Bronchial epithelial cell (primary cell): ENCODE data around the gene HOPX. TPM values are rescaled to one million over a fixed set of nuclear protein-coding genes. Genes with fewer than 3 reads are reported as not detected.

Source experiments
- DNase-seq: peaks from one replicate; pipeline ENCODE4 v3.0.0-alpha.2; 2010; ENCODE audit warnings: low read depth
- FAIRE-seq: peaks from 2 replicates; lab custom pipeline; 2011; peaks lifted over from hg19 to GRCh38; lab: Jason Lieb, UNC
- H3K27me3 ChIP-seq: 2 replicates; pipeline ENCODE4 v1.5.1; 2011; ENCODE audit warnings: low read length; ENCODE audit not compliant: control insufficient read depth, insufficient read depth
- H3K36me3 ChIP-seq: 2 replicates; pipeline ENCODE4 v1.5.1; 2011; ENCODE audit warnings: low read length; ENCODE audit not compliant: control insufficient read depth, insufficient read depth
- H3K4me3 ChIP-seq: 2 replicates; pipeline ENCODE4 v1.5.1; 2011; ENCODE audit warnings: mild to moderate bottlenecking, low read depth, low read length, control low read depth
- CTCF ChIP-seq: IDR thresholded peaks from 2 replicates; pipeline ENCODE4 v1.5.1; 2011; ENCODE audit warnings: mild to moderate bottlenecking, moderate library complexity, low read length, control low read depth, inconsistent platforms; ENCODE audit not compliant: insufficient read depth, severe bottlenecking
- total RNA-seq: library from RNA; depleted of rRNA; stranded (reverse); fragments of >200 nt; gene quantifications from 2 replicates; pipeline ENCODE4 v1.2.1, GENCODE V29; 2014

HOPX gene
- total RNA-seq, 1 donor from 2014 or later = 30.8 TPM

DNA sequence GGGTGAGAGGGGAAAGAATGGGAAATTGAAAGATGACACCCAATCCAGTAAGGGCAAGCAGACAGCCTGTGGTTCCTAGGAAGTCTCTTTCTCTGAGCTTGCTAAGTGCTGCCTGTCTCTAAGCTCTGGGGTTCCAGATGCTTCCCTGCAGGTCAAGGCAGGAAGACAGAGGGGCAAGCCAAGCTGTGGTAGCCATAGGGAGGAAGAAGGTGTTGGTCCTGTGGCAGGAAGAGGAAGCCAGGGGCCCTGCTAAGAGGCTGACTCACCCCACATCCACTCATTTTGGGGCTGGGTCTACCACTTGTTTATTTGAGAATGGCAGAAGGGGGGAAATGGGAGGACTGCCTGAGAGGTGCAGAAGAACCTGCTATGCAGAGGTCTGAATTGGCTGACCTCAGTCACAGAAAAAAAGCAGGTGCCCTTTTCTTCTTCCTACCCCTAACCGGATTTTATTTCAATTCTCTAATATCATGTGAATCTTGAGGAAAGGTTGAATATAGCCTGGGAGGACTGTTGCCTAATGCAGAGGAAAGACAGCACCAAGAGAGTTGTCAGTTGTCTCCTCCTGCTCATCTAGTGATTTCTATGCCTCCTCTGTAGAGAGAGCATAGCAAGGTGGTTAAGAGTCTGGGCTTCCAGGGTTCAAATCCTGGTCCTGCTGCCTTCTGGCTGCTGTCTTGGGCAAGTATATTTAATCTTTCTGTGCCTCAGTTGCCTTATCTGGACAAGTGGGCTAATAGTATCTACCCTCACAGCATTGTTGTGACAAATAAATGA lies 27.4 kb downstream of the HOPX start:
- DNase-seq (no peak), FAIRE-seq (no peak)
- Histone ChIP-seq H3K36me3 (no peaks in the 10 kb centered on the region), H3K4me3 (no peak overlapping the region), H3K27me3 (no peaks in the 10 kb centered on the region)
- TF ChIP-seq CTCF = no peak

DNA sequence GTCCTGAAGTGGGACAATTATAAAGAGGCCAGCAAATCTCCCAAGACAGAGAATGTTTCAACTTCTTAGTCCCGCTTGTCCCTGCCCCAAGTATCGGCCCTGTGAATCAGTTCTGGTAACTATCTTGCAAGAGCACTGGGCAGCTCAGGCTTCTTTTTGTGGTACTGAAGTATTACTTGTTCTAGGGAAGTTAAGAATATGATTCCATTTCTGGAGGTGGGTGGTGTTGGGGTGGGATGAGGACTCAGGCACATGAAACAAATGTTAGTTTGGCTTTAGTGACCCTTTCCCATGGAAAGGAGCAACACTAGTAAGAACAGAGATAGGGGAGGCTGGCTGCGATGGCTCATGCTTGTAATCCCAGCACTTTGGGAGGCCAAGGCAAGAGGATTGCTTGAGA lies 28.9 kb downstream of the HOPX start:
- Histone ChIP-seq H3K4me3 (no peak overlapping the region), H3K27me3 (no peaks in the 10 kb centered on the region), H3K36me3 (no peaks in the 10 kb centered on the region)
- DNase-seq (no peak), FAIRE-seq (no peak)
- no peak for TF ChIP-seq CTCF

GRCh38 chr4:56651056-56651350 lies 30.1 kb downstream of the HOPX start:
- DNase-seq (no peak), FAIRE-seq (no peak)
- no peak for TF ChIP-seq CTCF

GRCh38 chr4:56650262-56651055 lies 30.6 kb downstream of the HOPX start:
- H3K27me3 ChIP-seq = no peaks in the 10 kb centered on the region
- FAIRE-seq = no peak
- H3K4me3 ChIP-seq = no peak overlapping the region
- H3K36me3 ChIP-seq = no peaks in the 10 kb centered on the region
- DNase-seq = no peak
- TF ChIP-seq CTCF = no peak

More at GRCh38 chr4:56651056-56651350, 30.1 kb downstream of the HOPX start:
- Histone ChIP-seq H3K27me3 (no peaks in the 10 kb centered on the region), H3K4me3 (no peak overlapping the region), H3K36me3 (no peaks in the 10 kb centered on the region)

DNA sequence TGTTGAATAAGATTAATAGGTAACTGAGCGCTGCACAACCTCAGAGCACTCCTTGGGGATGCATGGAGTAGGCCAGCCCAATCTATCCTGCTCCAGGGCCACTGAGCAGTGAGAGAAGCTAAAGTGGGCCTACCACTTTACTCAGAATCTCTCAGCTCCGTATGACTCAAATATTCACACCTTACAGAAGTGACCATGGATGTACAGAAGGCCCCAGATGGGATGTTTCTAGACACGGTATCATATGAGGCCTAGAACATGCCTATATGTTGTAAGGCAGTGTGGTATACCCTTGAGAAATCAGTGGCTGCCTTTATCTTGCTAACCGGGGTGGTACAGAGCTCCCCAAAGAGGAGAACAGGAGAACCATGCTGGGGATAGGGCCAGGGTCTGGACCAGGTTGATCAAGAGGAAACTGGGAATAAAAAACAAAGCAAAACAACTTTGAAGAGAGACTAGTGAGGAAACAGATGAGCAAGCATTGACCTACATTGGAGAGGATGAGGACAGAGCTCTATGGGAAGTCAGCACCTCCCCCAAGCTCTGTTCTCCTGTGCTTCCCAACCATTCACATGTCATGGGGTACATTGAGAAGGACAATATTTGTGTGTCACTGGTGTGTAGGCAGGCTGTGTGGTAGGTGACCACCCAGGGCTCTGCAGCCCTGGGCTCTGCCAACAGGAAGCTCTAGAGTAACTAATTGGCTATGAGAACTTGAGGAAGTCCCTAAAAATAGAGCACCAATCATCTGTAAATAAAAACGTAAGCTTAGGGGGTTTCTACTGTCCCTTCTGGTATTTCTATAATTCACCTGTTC lies 31.4 kb downstream of the HOPX start:
- FAIRE-seq (no peak), DNase-seq (no peak)
- H3K4me3 ChIP-seq = no peak overlapping the region
- no peaks in the 10 kb centered on the region for H3K27me3 ChIP-seq
- no peak for TF ChIP-seq CTCF
- no peaks in the 10 kb centered on the region for H3K36me3 ChIP-seq
